Measurements from ENCODE around the gene ABCG1.

The ABCG1 gene

DNA sequence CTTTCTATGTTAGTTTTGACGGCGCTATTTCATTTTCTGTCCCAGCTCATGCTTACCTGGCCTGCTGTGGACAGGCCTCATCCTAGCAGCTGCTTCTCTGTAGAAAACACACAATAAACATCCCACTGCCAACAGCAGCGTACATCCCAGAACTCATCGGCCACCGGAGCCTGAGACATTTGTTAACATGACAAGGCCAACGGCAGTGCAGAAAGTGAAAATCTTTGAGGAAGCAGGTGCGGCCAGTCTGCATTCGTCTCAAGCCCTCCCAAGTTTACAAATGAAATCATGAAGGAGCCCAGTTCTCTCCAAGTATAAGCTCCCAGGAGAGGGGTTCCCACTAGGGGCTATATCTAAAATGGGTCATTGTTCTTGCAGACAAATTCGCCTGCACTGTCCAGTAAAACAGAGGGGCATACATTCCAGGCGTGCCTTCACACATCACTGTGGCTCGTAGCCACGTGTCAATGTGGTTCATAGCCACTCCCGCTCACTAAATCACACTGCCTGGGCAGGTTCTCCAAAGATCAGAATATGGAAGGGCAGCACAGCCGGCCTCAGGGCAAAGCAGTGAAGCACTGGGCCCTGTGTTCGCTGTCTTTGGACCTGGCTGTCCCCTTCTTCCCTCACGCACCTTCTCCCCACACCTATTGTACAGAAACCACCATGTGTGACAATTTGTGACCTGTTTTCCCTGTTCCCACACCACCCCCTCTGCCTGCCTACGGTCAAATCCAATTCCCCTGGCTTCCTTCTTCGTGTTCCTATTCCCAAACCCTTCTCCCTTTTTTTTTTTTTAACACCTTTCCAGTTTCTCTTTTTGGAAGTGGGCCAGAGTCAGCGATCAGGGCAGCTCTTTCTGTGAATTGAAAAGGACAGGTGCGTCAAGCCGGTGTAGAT is 27.0 kb upstream of the ABCG1 start:
- Histone ChIP-seq H3K36me3 (ENCODE audit: control insufficient read depth in 2 of 2, insufficient read depth in 2 of 2, low read length in 2 of 2) (no peaks in the 10 kb centered on the region), H3K27me3 (ENCODE audit: control insufficient read depth in 2 of 2, insufficient read depth in 2 of 2, low read length in 2 of 2) (no peaks in the 10 kb centered on the region), H3K4me1 (ENCODE audit: control insufficient read depth in 2 of 2, insufficient read depth in 2 of 2, low read length in 2 of 2) (peaks cover 12 to 27% of the 10 kb centered on the region in 2 donors), H3K9ac (ENCODE audit: low read depth in 1 of 2, low read length in 2 of 2) (no peak overlapping the region), H3K27ac (ENCODE audit: low read depth in 2 of 2, low read length in 2 of 2) (no peak overlapping the region), H3K9me3 (ENCODE audit: control insufficient read depth in 2 of 2, low read length in 2 of 2) (no peaks in the 10 kb centered on the region), H3K4me3 (ENCODE audit: low read length in 2 of 2) (no peak overlapping the region)

DNA sequence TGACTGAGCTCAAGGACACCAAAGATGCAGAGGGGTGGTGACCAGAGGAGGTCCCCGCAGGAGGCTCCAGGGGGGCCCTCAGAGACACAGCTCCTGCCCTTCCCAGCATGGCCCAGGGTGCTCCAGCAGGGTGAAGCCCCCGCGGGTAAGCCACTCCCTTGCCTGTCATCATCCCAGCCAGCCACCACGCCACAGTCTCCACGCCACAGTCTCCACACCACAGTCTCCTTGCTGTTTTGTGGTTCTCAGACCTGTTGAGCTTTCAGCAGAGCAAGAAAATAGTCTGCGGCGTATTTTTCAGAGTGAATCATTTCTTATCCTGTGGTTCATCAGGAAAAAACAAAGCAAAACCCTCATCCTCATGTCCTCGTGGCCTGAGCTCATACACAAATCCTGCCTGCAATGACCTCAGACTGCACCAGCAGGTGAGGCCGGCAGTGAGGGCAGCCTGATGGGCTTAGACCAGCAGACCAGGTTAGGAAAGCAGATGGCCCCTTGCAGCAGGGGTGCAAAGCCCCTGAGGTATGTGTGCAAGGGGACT is 25.7 kb upstream of the ABCG1 start:
- H3K9ac ChIP-seq (ENCODE audit: low read depth in 1 of 2, low read length in 2 of 2): no peak overlapping the region
- no peaks in the 10 kb centered on the region for H3K36me3 ChIP-seq (ENCODE audit: control insufficient read depth in 2 of 2, insufficient read depth in 2 of 2, low read length in 2 of 2)
- no peaks in the 10 kb centered on the region for H3K27me3 ChIP-seq (ENCODE audit: control insufficient read depth in 2 of 2, insufficient read depth in 2 of 2, low read length in 2 of 2)
- no peak overlapping the region for H3K27ac ChIP-seq (ENCODE audit: low read depth in 2 of 2, low read length in 2 of 2)
- H3K9me3 ChIP-seq (ENCODE audit: control insufficient read depth in 2 of 2, low read length in 2 of 2): no peaks in the 10 kb centered on the region
- H3K4me1 ChIP-seq (ENCODE audit: control insufficient read depth in 2 of 2, insufficient read depth in 2 of 2, low read length in 2 of 2): peaks cover 4 to 19% of the 10 kb centered on the region in 2 donors
- no peak overlapping the region for H3K4me3 ChIP-seq (ENCODE audit: low read length in 2 of 2)

DNA sequence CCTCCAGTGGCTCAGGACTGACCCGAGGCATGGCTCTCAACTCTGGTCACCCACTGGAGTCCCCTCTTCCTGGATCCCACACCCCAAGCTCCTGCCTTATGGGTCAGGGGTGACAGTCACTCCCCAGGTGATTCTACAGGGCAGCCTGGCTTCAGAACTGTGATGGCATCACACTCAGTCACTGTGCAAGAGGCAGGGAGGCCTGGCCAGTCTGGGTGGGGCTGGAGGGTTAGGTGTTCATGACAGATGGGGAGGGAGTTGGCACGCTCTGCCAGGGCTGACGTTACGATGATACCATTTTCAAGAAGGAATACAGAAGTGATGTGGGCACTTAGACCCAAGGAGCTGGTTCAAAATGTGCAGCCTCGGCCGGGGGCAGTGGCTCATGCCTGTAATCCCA is 25.2 kb upstream of the ABCG1 start:
- no peak overlapping the region for H3K27ac ChIP-seq (ENCODE audit: low read depth in 2 of 2, low read length in 2 of 2)
- H3K9ac ChIP-seq (ENCODE audit: low read depth in 1 of 2, low read length in 2 of 2): no peak overlapping the region
- H3K36me3 ChIP-seq (ENCODE audit: control insufficient read depth in 2 of 2, insufficient read depth in 2 of 2, low read length in 2 of 2): no peaks in the 10 kb centered on the region
- peaks cover 4 to 24% of the 10 kb centered on the region in 2 donors for H3K4me1 ChIP-seq (ENCODE audit: control insufficient read depth in 2 of 2, insufficient read depth in 2 of 2, low read length in 2 of 2)
- no peaks in the 10 kb centered on the region for H3K27me3 ChIP-seq (ENCODE audit: control insufficient read depth in 2 of 2, insufficient read depth in 2 of 2, low read length in 2 of 2)
- no peak overlapping the region for H3K4me3 ChIP-seq (ENCODE audit: low read length in 2 of 2)
- H3K9me3 ChIP-seq (ENCODE audit: control insufficient read depth in 2 of 2, low read length in 2 of 2): no peaks in the 10 kb centered on the region

DNA sequence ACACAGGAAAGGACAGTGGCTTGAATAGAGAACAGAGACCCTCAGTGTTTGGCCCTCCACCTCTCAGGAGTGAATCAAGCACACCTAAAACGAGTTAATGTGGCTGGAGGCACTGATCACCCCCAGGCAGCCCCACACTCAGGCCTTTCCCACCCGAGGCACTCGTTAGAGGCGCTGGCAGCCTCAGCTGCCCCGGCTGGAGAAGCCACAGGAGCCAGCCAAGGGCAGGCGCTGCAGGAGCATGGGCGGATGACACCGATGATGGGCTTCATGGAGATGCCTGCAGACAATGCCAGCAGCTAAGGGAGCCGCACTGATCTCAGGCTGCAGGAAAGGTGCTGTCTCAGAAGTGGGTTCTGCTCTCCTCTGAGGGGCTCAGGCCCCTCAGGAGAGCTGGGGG is 24.1 kb upstream of the ABCG1 start:
- H3K9ac ChIP-seq (ENCODE audit: low read depth in 1 of 2, low read length in 2 of 2): no peak overlapping the region
- H3K9me3 ChIP-seq (ENCODE audit: control insufficient read depth in 2 of 2, low read length in 2 of 2): no peaks in the 10 kb centered on the region
- no peak overlapping the region for H3K27ac ChIP-seq (ENCODE audit: low read depth in 2 of 2, low read length in 2 of 2)
- H3K27me3 ChIP-seq (ENCODE audit: control insufficient read depth in 2 of 2, insufficient read depth in 2 of 2, low read length in 2 of 2): no peaks in the 10 kb centered on the region
- no peak overlapping the region for H3K4me3 ChIP-seq (ENCODE audit: low read length in 2 of 2)
- peaks cover 11 to 30% of the 10 kb centered on the region in 2 donors for H3K4me1 ChIP-seq (ENCODE audit: control insufficient read depth in 2 of 2, insufficient read depth in 2 of 2, low read length in 2 of 2)
- H3K36me3 ChIP-seq (ENCODE audit: control insufficient read depth in 2 of 2, insufficient read depth in 2 of 2, low read length in 2 of 2): no peaks in the 10 kb centered on the region

DNA sequence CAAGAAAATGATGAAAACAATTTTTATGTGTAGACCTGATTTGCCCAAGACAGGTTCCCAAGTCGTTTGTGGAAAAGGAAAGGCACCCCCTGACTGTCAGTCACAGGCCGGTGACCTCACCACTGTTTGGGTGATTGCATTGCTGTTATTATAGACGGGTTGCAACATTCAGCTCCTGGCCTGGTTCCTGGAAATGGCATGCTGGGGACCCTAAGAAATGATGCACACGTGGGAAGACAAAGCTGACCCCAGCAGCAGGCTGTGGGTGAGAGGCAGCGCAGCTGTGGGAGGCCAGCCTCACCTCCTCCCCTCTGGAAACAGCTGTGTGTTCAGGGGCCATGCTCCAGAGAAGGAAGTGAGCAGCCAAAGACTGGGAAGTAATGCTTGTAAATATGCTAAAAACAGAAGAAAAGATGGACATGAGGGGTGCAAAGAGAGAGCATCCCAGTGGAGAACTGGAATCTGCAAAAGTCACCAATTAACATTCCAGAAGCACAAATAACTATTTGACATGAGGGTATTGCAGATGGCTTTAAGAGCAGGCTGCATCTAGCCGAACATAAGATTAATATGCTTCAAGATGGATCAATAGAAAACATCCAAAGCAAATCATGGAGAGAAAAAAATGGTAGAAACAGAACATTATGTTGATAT is 23.4 kb upstream of the ABCG1 start:
- no peak overlapping the region for H3K4me3 ChIP-seq (ENCODE audit: low read length in 2 of 2)

DNA sequence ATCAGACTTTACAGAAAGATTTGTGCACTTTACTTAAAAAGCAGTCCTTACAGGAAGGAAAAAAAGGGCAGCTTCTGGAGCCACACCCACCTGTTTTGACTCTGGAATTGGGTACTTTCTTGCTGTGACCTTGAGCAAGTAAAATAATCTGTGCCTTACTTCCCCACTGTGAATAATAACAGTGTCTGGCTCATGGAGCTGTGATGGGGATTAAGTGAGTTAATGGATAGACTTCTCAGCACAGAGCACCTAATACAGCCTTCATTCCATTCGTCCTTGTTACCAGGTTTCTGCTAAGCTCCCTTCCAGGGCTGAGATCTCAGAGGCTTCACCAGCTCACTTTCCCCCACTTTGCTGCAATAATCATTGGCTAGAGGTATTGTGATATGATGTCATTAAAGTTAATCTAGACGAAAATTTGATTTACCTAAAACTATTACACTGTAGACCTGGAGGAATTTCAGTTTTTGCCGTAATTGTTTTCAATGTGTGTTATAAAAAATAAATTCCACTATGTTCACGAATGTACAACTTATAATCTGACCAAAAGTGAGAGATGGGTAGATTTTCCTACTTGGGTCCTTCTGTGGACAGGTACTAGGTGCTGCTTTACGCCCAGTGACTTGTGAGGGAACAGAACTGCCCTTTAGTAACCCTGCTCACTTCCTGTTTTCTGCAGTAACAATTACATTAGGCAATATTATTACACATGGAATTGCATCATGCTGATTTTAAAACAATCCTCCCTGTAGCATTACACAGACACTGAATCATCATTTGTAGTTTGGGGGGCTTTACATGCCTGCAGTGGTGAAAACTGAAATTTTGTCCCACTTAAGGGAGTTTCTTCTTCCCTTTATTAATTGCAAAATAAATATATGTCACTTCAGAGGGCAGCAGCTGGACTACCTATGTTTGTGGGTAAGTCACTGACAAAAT is 19.7 kb upstream of the ABCG1 start:
- Histone ChIP-seq H3K9ac (ENCODE audit: low read depth in 1 of 2, low read length in 2 of 2) (peak overlapping the region in 1 of 2 donors; percentile 56), H3K36me3 (ENCODE audit: control insufficient read depth in 2 of 2, insufficient read depth in 2 of 2, low read length in 2 of 2) (no peaks in the 10 kb centered on the region), H3K27ac (ENCODE audit: low read depth in 2 of 2, low read length in 2 of 2) (peak overlapping the region; percentile 0 to 60), H3K4me1 (ENCODE audit: control insufficient read depth in 2 of 2, insufficient read depth in 2 of 2, low read length in 2 of 2) (peaks cover 16 to 30% of the 10 kb centered on the region in 2 donors), H3K4me3 (ENCODE audit: low read length in 2 of 2) (no peak overlapping the region), H3K9me3 (ENCODE audit: control insufficient read depth in 2 of 2, low read length in 2 of 2) (no peaks in the 10 kb centered on the region), H3K27me3 (ENCODE audit: control insufficient read depth in 2 of 2, insufficient read depth in 2 of 2, low read length in 2 of 2) (no peaks in the 10 kb centered on the region)

More for the DNA sequence above, 23.4 kb upstream of the ABCG1 start:
- H3K4me1 ChIP-seq (ENCODE audit: control insufficient read depth in 2 of 2, insufficient read depth in 2 of 2, low read length in 2 of 2): peaks cover 15 to 30% of the 10 kb centered on the region in 2 donors
- no peaks in the 10 kb centered on the region for H3K27me3 ChIP-seq (ENCODE audit: control insufficient read depth in 2 of 2, insufficient read depth in 2 of 2, low read length in 2 of 2)
- H3K9ac ChIP-seq (ENCODE audit: low read depth in 1 of 2, low read length in 2 of 2): no peak overlapping the region
- no peak overlapping the region for H3K27ac ChIP-seq (ENCODE audit: low read depth in 2 of 2, low read length in 2 of 2)
- H3K9me3 ChIP-seq (ENCODE audit: control insufficient read depth in 2 of 2, low read length in 2 of 2): no peaks in the 10 kb centered on the region
- H3K36me3 ChIP-seq (ENCODE audit: control insufficient read depth in 2 of 2, insufficient read depth in 2 of 2, low read length in 2 of 2): no peaks in the 10 kb centered on the region

DNA sequence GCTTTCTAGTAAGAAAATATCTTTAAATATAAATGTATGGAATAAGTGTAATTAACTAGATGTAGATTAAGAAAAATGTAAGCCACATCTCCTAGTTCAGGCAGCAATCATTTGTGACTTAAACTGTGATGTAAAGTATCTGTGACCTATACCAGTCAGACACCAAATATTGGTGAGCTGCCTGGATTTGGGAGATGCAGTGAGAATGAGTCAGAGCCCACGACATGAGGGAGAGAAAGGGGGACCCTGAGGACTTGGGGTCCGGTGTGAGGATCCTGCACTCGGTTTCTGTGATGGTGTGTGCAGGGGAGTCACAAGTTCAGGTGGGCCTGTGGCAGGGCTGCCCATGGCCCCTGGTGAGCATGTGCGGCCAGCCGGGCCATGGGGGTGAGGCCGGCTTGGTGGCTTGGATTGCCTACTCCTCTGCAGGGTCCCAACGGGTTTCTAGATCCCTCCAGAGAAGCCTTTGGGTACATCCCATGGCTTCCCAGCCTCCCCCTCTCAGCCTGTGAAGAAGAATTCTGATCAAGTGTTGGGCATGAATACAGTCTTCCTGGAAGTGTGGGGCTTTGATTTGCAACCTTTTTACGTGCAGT is 19.0 kb upstream of the ABCG1 start:
- no peaks in the 10 kb centered on the region for H3K36me3 ChIP-seq (ENCODE audit: control insufficient read depth in 2 of 2, insufficient read depth in 2 of 2, low read length in 2 of 2)
- H3K27ac ChIP-seq (ENCODE audit: low read depth in 2 of 2, low read length in 2 of 2): no peak overlapping the region
- H3K9ac ChIP-seq (ENCODE audit: low read depth in 1 of 2, low read length in 2 of 2): peak overlapping the region in 1 of 2 donors; percentile 29
- H3K9me3 ChIP-seq (ENCODE audit: control insufficient read depth in 2 of 2, low read length in 2 of 2): no peaks in the 10 kb centered on the region
- H3K4me1 ChIP-seq (ENCODE audit: control insufficient read depth in 2 of 2, insufficient read depth in 2 of 2, low read length in 2 of 2): peaks cover 16 to 30% of the 10 kb centered on the region in 2 donors
- H3K27me3 ChIP-seq (ENCODE audit: control insufficient read depth in 2 of 2, insufficient read depth in 2 of 2, low read length in 2 of 2): no peaks in the 10 kb centered on the region
- H3K4me3 ChIP-seq (ENCODE audit: low read length in 2 of 2): no peak overlapping the region

DNA sequence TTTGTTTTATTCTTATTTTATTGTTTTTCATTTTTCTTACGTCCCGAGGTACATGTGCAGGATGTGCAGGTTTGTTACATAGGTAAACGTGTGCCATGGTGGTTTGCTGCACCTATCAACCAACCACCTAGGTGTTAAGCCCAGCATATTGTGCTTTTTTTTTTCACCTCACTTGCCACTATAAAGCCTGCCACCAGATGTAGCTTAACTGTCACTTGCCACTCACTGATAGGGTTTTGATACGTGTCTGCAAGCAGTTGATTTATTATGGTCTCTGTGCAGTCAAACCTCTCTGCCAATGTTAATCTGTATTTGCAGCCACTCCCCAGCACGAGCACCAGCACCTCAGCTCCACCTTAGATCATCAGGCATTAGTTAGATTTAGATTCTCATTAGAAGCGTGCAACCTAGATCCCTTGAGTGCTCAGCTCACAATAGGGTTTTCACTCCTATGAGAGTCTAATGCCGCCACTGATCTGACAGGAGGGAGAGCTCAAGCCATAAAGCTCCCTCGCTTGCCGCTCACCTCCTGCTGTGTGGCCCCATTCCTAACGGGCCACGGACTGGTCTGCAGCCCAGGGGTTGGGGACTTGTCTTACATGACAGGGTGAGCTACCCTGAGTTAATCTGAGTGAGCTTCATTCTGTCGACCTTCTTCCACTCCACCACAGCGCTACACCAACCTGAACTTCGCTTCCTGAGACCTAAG is 17.9 kb upstream of the ABCG1 start:
- H3K27me3 ChIP-seq (ENCODE audit: control insufficient read depth in 2 of 2, insufficient read depth in 2 of 2, low read length in 2 of 2): no peaks in the 10 kb centered on the region

DNA sequence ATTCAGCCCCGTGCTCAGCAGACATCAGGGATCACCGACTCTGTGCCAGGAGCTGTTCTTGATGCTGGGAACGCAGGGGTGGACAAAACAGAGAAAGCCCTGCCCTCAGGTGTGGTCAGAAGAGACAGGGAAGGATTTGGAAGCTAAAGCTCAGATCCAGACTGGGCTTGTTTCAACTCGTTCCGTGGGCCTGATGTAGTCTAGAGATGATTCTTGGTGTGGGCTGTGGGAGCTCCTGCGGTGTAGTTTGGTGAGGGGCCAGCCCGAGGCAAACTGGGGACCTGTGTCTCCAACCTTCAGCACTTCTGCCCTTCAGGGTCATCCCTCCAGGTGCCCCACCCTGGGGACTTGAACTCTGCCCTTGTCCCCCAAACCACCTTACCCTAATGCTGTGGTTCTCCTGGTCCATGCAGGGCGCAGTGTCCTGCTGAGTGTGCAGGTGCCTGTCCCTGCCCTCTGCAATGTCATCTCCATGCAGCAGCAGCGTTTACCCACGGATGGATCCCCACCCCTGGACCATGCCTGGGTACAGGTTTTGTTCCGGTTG is 17.3 kb upstream of the ABCG1 start:
- Histone ChIP-seq H3K4me3 (ENCODE audit: low read length in 2 of 2) (no peak overlapping the region), H3K27me3 (ENCODE audit: control insufficient read depth in 2 of 2, insufficient read depth in 2 of 2, low read length in 2 of 2) (no peaks in the 10 kb centered on the region), H3K27ac (ENCODE audit: low read depth in 2 of 2, low read length in 2 of 2) (no peak overlapping the region), H3K4me1 (ENCODE audit: control insufficient read depth in 2 of 2, insufficient read depth in 2 of 2, low read length in 2 of 2) (peaks cover 16 to 21% of the 10 kb centered on the region in 2 donors), H3K36me3 (ENCODE audit: control insufficient read depth in 2 of 2, insufficient read depth in 2 of 2, low read length in 2 of 2) (no peaks in the 10 kb centered on the region), H3K9ac (ENCODE audit: low read depth in 1 of 2, low read length in 2 of 2) (no peak overlapping the region), H3K9me3 (ENCODE audit: control insufficient read depth in 2 of 2, low read length in 2 of 2) (no peaks in the 10 kb centered on the region)

More for the DNA sequence above, 17.9 kb upstream of the ABCG1 start:
- H3K27ac ChIP-seq (ENCODE audit: low read depth in 2 of 2, low read length in 2 of 2): no peak overlapping the region
- H3K9me3 ChIP-seq (ENCODE audit: control insufficient read depth in 2 of 2, low read length in 2 of 2): no peaks in the 10 kb centered on the region
- no peak overlapping the region for H3K4me3 ChIP-seq (ENCODE audit: low read length in 2 of 2)
- no peaks in the 10 kb centered on the region for H3K36me3 ChIP-seq (ENCODE audit: control insufficient read depth in 2 of 2, insufficient read depth in 2 of 2, low read length in 2 of 2)
- peak overlapping the region in 1 of 2 donors; percentile 17 for H3K9ac ChIP-seq (ENCODE audit: low read depth in 1 of 2, low read length in 2 of 2)
- H3K4me1 ChIP-seq (ENCODE audit: control insufficient read depth in 2 of 2, insufficient read depth in 2 of 2, low read length in 2 of 2): peaks cover 16 to 21% of the 10 kb centered on the region in 2 donors
